HL-60 (cell line): ENCODE results near the gene ENG.

Experiments used
- DNase-seq, 2 experiments: peaks; one replicate each; pipeline ENCODE4 v3.0.0-alpha.2; 2010 to 2020; ENCODE audit warnings: low read depth in 1 of 2, low spot score in 1 of 2
- H3K27ac ChIP-seq: fragments of 250-450 bp; sonication (Bioruptor Pico); replicated peaks from 2 replicates; pipeline ENCODE4 v1.5.1; 2020; ENCODE audit warnings: mild to moderate bottlenecking, moderate library complexity
- H3K27me3 ChIP-seq: fragments of 250-450 bp; sonication (Bioruptor Pico); 2 replicates; pipeline ENCODE4 v1.5.1; 2021; ENCODE audit warnings: mild to moderate bottlenecking, moderate library complexity; ENCODE audit not compliant: insufficient read depth, poor library complexity, severe bottlenecking
- H3K4me3 ChIP-seq: replicated peaks from 2 replicates; pipeline ENCODE4 v1.5.1; 2011; ENCODE audit warnings: mild to moderate bottlenecking, control low read depth, low read length; ENCODE audit not compliant: insufficient read depth
- CTCF ChIP-seq: IDR thresholded peaks from one replicate; pipeline ENCODE4 v1.5.1; 2011; ENCODE audit warnings: low read length, control low read depth, inconsistent platforms; ENCODE audit not compliant: insufficient read depth
- GABPA ChIP-seq: IDR thresholded peaks from 2 replicates; pipeline ENCODE4 v1.6.1; 2012; ENCODE audit warnings: low read depth
- POLR2AphosphoS5 ChIP-seq: IDR thresholded peaks from 2 replicates; pipeline ENCODE4 v1.6.1; 2012; ENCODE audit warnings: low read depth
- REST ChIP-seq: IDR thresholded peaks from 2 replicates; pipeline ENCODE4 v1.6.1; 2012; ENCODE audit warnings: low read depth; ENCODE audit not compliant: insufficient replicate concordance
- SPI1 ChIP-seq: IDR thresholded peaks from 2 replicates; pipeline ENCODE4 v1.6.1; 2012; ENCODE audit warnings: low read depth, mild to moderate bottlenecking, borderline replicate concordance

ENG gene

GRCh38 chr9:127814619-127815511, 39.6 kb downstream of the ENG start:
- Histone ChIP-seq H3K27me3 (no peaks in the 10 kb centered on the region), H3K27ac (no peak overlapping the region), H3K4me3 (no peak overlapping the region)
- DNase-seq, result no peak
- TF ChIP-seq CTCF (no peak), GABPA (no peak)

GRCh38 chr9:127813686-127814226, 40.7 kb downstream of the ENG start:
- no peak for DNase-seq
- H3K27me3 ChIP-seq, result no peaks in the 10 kb centered on the region
- no peak overlapping the region for H3K4me3 ChIP-seq
- H3K27ac ChIP-seq, result no peak overlapping the region
- TF ChIP-seq GABPA (no peak), REST (no peak), CTCF (no peak), SPI1 (no peak)

GRCh38 chr9:127812936-127813675, 41.4 kb downstream of the ENG start:
- Histone ChIP-seq H3K4me3 (no peak overlapping the region), H3K27ac (no peak overlapping the region), H3K27me3 (no peaks in the 10 kb centered on the region)
- TF ChIP-seq REST (no peak), SPI1 (no peak), GABPA (no peak), CTCF (no peak), POLR2AphosphoS5 (no peak)
- no peak for DNase-seq
